HEK293 (cell line): ENCODE results near the gene HAAO.
A peak's percentile ranks its signal among the peaks of the same experiment; 100 is the strongest.

Experiments
- CTCF ChIA-PET: fragments of 350-600 bp; formaldehyde crosslinking; extraction: SDS; loops from one replicate; lab custom pipeline; 2021; ENCODE audit warnings: antibody characterized with exemption; lab: Yijun Ruan, JAX
- POLR2A ChIA-PET: fragments of 300-600 bp; formaldehyde crosslinking; extraction: SDS; loops from one replicate; lab custom pipeline; 2020; ENCODE audit warnings: antibody characterized with exemption, inconsistent platforms; lab: Yijun Ruan, JAX
- H3K27ac ChIP-seq: fragments of 200-500 bp; sonication (Bioruptor generic); 2 replicates; pipeline ENCODE4 v1.5.1; 2014; ENCODE audit warnings: low read depth, low read length, control low read depth, inconsistent platforms; ENCODE audit errors: extremely low read depth
- H3K36me3 ChIP-seq, 2 experiments: fragments of 200-500 bp in 1 of 2; sonication (Bioruptor generic) in 1 of 2; 1 replicate in 1 of 2; 2 replicates in 1 of 2; pipeline ENCODE4 v1.5.1; 2014 to 2017; ENCODE audit warnings: inconsistent platforms in 2 of 2, low read length in 2 of 2; ENCODE audit not compliant: control insufficient read depth in 2 of 2, insufficient read depth in 1 of 2
- H3K4me1 ChIP-seq: fragments of 200-500 bp; sonication (Bioruptor generic); 2 replicates; pipeline ENCODE4 v1.5.1; 2014; ENCODE audit warnings: mild to moderate bottlenecking, low read length, inconsistent platforms; ENCODE audit not compliant: control insufficient read depth, insufficient read depth
- H3K4me3 ChIP-seq: 2 replicates; pipeline ENCODE4 v1.5.1; 2011; ENCODE audit warnings: low read depth, mild to moderate bottlenecking, control low read depth, low read length, moderate library complexity
- H3K9me3 ChIP-seq: fragments of 200-500 bp; sonication (Bioruptor generic); 2 replicates; pipeline ENCODE4 v1.5.1; 2014; ENCODE audit warnings: low read depth, low read length, inconsistent platforms; ENCODE audit not compliant: control insufficient read depth, insufficient read depth
- BCL11B ChIP-seq: fragments of 450-650 bp; formaldehyde crosslinking; IDR thresholded peaks from 2 replicates; pipeline ENCODE4 v1.5.1; 2016; ENCODE audit warnings: low read depth, missing biosample characterization, missing genetic modification characterization
- HOXA7 ChIP-seq: sonication (generic); formaldehyde crosslinking; IDR thresholded peaks from 2 replicates; pipeline ENCODE4 v1.8.1; 2022; ENCODE audit warnings: missing genetic modification reagents, borderline replicate concordance
- IKZF3 ChIP-seq: fragments of 450-650 bp; IDR thresholded peaks from 2 replicates; pipeline ENCODE4 v1.5.0; 2018; ENCODE audit warnings: missing biosample characterization, mild to moderate bottlenecking, missing genetic modification characterization, moderate library complexity
- KLF9 ChIP-seq: fragments of 450-650 bp; formaldehyde crosslinking; IDR thresholded peaks from 2 replicates; pipeline ENCODE4 v1.5.1; 2016; ENCODE audit warnings: missing biosample characterization, missing genetic modification characterization, low read depth
- SCRT2 ChIP-seq: fragments of 450-650 bp; formaldehyde crosslinking; IDR thresholded peaks from 2 replicates; pipeline ENCODE4 v1.5.1; 2016; ENCODE audit warnings: missing biosample characterization, missing genetic modification characterization
- ZBTB17 ChIP-seq: fragments of 450-650 bp; formaldehyde crosslinking; IDR thresholded peaks from 2 replicates; pipeline ENCODE4 v1.5.1; 2016; ENCODE audit warnings: missing biosample characterization, missing genetic modification characterization
- ZNF202 ChIP-seq: fragments of 450-650 bp; formaldehyde crosslinking; IDR thresholded peaks from 2 replicates; pipeline ENCODE4 v1.5.1; 2016; ENCODE audit warnings: missing biosample characterization, missing genetic modification characterization, borderline replicate concordance
- ZNF239 ChIP-seq: fragments of 450-650 bp; formaldehyde crosslinking; IDR thresholded peaks from 2 replicates; pipeline ENCODE4 v1.5.1; 2016; ENCODE audit warnings: missing biosample characterization, missing genetic modification characterization
- ZNF501 ChIP-seq: fragments of 450-650 bp; formaldehyde crosslinking; IDR thresholded peaks from 2 replicates; pipeline ENCODE4 v1.5.1; 2016; ENCODE audit warnings: missing biosample characterization, missing genetic modification characterization
- ZNF521 ChIP-seq: fragments of 450-650 bp; formaldehyde crosslinking; IDR thresholded peaks from 2 replicates; pipeline ENCODE4 v1.5.1; 2017; ENCODE audit warnings: missing biosample characterization, mild to moderate bottlenecking, missing genetic modification characterization
- ZNF544 ChIP-seq: fragments of 450-650 bp; formaldehyde crosslinking; IDR thresholded peaks from 2 replicates; pipeline ENCODE4 v1.5.0; 2017; ENCODE audit warnings: missing biosample characterization, missing genetic modification characterization
- ZNF623 ChIP-seq: fragments of 450-650 bp; formaldehyde crosslinking; IDR thresholded peaks from 2 replicates; pipeline ENCODE4 v1.5.1; 2016; ENCODE audit warnings: missing biosample characterization, missing genetic modification characterization
- TF ChIP-seq, protein P1 (sequence below): fragments of 450-650 bp; formaldehyde crosslinking; IDR thresholded peaks from 2 replicates; pipeline ENCODE4 v1.5.1; 2017; ENCODE audit warnings: missing biosample characterization, missing genetic modification characterization
- TF ChIP-seq, protein P2 (sequence below): fragments of 450-650 bp; formaldehyde crosslinking; IDR thresholded peaks from 2 replicates; pipeline ENCODE4 v1.5.1; 2016; ENCODE audit warnings: missing biosample characterization, missing genetic modification characterization
- TF ChIP-seq, protein P3 (sequence below): fragments of 450-650 bp; formaldehyde crosslinking; IDR thresholded peaks from 2 replicates; pipeline ENCODE4 v1.5.1; 2016; ENCODE audit warnings: missing biosample characterization, missing genetic modification characterization
- TF ChIP-seq, protein P4 (sequence below): fragments of 450-650 bp; formaldehyde crosslinking; IDR thresholded peaks from 2 replicates; pipeline ENCODE4 v1.5.1; 2016; ENCODE audit warnings: missing biosample characterization, missing genetic modification characterization

The HAAO gene

DNA sequence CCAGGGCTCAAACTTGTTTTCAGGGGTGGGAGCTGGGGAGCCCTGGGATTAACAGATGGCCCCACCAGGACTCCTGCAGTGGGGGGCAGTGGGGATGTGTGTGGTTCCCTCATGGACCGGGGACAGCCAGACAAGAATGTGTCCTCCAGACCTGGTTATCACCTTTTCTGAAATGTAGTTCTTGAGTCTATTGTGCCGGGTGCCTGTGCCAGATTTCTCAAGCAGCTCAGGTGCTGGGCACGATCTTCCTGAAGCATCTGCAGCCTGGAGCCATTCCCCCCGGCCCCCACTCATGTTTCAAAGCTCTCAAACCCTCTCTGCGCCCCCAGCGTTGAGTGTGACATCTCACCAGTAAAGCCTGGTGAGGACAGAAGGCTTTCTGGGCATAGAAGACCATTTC lies 48.4 kb upstream of the HAAO start (continued):
- TF ChIP-seq, protein P1, sequence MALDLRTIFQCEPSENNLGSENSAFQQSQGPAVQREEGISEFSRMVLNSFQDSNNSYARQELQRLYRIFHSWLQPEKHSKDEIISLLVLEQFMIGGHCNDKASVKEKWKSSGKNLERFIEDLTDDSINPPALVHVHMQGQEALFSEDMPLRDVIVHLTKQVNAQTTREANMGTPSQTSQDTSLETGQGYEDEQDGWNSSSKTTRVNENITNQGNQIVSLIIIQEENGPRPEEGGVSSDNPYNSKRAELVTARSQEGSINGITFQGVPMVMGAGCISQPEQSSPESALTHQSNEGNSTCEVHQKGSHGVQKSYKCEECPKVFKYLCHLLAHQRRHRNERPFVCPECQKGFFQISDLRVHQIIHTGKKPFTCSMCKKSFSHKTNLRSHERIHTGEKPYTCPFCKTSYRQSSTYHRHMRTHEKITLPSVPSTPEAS, result no peak
- TF ChIP-seq IKZF3 (tag by site-specific recombination) (no peak), ZNF202 (tag by site-specific recombination) (no peak), ZNF239 (tag by site-specific recombination) (no peak), ZNF544 (tag by site-specific recombination) (no peak), KLF9 (no peak), HOXA7 (CRISPR knock-in tag) (no peak), SCRT2 (no peak), ZNF623 (no peak)
- TF ChIP-seq, protein P2, sequence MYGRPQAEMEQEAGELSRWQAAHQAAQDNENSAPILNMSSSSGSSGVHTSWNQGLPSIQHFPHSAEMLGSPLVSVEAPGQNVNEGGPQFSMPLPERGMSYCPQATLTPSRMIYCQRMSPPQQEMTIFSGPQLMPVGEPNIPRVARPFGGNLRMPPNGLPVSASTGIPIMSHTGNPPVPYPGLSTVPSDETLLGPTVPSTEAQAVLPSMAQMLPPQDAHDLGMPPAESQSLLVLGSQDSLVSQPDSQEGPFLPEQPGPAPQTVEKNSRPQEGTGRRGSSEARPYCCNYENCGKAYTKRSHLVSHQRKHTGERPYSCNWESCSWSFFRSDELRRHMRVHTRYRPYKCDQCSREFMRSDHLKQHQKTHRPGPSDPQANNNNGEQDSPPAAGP (tag by site-specific recombination), result no peak

DNA sequence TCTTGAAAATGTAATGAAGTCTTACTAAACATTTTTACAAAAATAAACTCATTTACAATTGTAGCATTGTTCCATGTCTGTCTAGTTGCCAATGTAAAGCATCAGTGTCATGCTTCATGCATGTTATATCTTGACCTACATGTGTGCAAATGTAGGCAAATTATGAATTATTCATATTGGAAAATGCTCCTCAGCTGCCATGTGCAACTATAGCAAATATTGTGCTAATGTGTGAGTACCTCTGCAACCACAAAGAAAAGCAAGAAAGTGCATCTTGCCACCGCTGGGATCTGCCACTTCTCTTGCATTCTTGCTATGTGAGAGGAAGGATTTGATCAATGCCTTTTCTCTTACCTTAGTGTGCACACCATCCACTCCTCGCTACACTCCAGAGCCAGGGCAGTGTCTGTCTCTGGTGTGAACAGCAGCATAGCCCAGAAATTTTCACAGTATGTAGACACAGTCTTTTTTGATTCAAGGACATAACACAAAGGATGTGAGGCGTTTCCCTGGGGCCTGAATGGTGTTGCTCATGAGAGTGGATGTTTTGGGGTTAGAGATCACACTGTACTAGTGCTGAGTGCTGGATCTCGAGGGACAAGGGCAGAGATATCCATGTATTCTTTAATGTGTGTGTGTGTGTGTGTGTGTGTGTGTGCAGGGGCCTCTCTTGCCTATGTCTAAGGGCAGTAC lies 47.6 kb upstream of the HAAO start:
- H3K4me1 ChIP-seq, result 0 out of 2 replicates have a peak, but pooled peaks cover under 1% of the 10 kb centered on the region
- no peak overlapping the region for H3K27ac ChIP-seq
- TF ChIP-seq ZNF521, result no peak
- TF ChIP-seq, protein P1, result peak; percentile 38
- H3K36me3 ChIP-seq, result no peaks in the 10 kb centered on the region
- no peak overlapping the region for H3K4me3 ChIP-seq
- no peaks in the 10 kb centered on the region for H3K9me3 ChIP-seq
- CTCF ChIA-PET, result interaction anchor here (0.8 to 2.5 kb wide), 4 partner anchors 10 to 122 kb away, joined by 3 to 12 read pairs (median 4); no protein-coding TSS in a partner anchor
- POLR2A ChIA-PET, result no interaction called here

DNA sequence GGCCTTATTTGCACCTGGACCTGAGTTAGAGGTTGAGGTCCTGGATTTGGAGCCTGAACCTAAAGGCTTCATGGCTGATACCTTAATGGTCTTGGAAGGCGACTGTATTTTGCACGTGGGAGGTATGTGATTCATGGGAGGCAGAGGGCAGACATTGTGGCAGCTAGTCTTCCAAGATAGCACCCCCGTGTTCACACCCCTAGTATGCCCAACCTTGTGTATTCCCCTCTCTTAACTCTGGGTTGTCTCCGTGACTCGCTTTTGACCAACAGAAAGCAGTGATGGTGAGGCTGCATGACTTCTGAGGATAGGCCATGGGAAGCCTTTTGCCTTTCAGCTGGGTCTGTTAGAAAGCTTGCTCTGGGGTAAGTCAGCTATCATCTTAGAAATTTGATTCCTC lies 45.8 kb upstream of the HAAO start:
- H3K9me3 ChIP-seq, result no peaks in the 10 kb centered on the region
- no peak overlapping the region for H3K4me3 ChIP-seq
- no peaks in the 10 kb centered on the region for H3K4me1 ChIP-seq
- H3K27ac ChIP-seq, result no peak overlapping the region
- no peak for TF ChIP-seq ZBTB17
- no peak for TF ChIP-seq ZNF501 (tag by site-specific recombination)
- TF ChIP-seq, protein P3, sequence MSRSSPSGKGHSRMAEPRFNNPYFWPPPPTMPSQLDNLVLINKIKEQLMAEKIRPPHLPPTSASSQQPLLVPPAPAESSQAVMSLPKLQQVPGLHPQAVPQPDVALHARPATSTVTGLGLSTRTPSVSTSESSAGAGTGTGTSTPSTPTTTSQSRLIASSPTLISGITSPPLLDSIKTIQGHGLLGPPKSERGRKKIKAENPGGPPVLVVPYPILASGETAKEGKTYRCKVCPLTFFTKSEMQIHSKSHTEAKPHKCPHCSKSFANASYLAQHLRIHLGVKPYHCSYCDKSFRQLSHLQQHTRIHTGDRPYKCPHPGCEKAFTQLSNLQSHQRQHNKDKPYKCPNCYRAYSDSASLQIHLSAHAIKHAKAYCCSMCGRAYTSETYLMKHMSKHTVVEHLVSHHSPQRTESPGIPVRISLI (tag by site-specific recombination), result no peak
- TF ChIP-seq SCRT2, result no peak
- TF ChIP-seq, protein P4, sequence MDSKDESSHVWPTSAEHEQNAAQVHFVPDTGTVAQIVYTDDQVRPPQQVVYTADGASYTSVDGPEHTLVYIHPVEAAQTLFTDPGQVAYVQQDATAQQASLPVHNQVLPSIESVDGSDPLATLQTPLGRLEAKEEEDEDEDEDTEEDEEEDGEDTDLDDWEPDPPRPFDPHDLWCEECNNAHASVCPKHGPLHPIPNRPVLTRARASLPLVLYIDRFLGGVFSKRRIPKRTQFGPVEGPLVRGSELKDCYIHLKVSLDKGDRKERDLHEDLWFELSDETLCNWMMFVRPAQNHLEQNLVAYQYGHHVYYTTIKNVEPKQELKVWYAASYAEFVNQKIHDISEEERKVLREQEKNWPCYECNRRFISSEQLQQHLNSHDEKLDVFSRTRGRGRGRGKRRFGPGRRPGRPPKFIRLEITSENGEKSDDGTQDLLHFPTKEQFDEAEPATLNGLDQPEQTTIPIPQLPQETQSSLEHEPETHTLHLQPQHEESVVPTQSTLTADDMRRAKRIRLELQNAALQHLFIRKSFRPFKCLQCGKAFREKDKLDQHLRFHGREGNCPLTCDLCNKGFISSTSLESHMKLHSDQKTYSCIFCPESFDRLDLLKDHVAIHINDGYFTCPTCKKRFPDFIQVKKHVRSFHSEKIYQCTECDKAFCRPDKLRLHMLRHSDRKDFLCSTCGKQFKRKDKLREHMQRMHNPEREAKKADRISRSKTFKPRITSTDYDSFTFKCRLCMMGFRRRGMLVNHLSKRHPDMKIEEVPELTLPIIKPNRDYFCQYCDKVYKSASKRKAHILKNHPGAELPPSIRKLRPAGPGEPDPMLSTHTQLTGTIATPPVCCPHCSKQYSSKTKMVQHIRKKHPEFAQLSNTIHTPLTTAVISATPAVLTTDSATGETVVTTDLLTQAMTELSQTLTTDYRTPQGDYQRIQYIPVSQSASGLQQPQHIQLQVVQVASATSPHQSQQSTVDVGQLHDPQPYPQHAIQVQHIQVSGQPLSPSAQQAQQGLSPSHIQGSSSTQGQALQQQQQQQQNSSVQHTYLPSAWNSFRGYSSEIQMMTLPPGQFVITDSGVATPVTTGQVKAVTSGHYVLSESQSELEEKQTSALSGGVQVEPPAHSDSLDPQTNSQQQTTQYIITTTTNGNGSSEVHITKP, result no peak
- TF ChIP-seq BCL11B, result no peak
- CTCF ChIA-PET, result interaction anchor here (0.7 to 1.5 kb wide), 2 partner anchors 18 to 94 kb away, joined by 3 to 5 read pairs; no protein-coding TSS in a partner anchor
- no peaks in the 10 kb centered on the region for H3K36me3 ChIP-seq
- POLR2A ChIA-PET, result no interaction called here
